ENCODE measurements around the gene ZNF326.

DNA sequence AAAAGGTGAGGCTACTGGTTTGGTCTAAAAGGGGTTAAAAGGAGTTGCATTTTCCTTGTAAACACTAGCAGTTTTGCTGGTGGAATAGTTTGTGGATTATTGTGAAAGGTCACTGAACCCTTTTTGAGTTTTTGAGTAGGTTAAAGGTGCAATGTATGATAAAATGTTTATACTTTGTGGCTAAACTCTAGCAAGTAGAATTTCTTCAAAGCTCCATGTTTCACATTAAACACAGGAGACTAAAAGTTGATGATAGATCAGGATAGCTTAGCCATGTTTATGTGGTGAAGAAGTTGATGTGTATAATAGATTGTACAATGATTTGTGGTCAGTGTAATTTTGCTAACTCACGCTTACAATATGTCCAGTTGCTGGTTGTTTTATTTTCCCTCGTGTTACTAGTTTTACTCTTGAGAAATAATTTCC is 13.1 kb downstream of the ZNF326 start:
- TF ChIP-seq, protein P1, sequence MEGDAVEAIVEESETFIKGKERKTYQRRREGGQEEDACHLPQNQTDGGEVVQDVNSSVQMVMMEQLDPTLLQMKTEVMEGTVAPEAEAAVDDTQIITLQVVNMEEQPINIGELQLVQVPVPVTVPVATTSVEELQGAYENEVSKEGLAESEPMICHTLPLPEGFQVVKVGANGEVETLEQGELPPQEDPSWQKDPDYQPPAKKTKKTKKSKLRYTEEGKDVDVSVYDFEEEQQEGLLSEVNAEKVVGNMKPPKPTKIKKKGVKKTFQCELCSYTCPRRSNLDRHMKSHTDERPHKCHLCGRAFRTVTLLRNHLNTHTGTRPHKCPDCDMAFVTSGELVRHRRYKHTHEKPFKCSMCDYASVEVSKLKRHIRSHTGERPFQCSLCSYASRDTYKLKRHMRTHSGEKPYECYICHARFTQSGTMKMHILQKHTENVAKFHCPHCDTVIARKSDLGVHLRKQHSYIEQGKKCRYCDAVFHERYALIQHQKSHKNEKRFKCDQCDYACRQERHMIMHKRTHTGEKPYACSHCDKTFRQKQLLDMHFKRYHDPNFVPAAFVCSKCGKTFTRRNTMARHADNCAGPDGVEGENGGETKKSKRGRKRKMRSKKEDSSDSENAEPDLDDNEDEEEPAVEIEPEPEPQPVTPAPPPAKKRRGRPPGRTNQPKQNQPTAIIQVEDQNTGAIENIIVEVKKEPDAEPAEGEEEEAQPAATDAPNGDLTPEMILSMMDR (conservative IDR thresholded peaks at IDR 0.05 in 1 of 2, IDR thresholded peaks at IDR 0.05 in 1 of 2; ENCODE audit: low read depth in 1 of 2, low read length in 2 of 2): no peak
- TF ChIP-seq EZH2 (IDR thresholded peaks at IDR 0.05; ENCODE audit: low read length, missing control alignments): no peak

All from fibroblast of lung (primary cell).